ENCODE measurements around the gene MTMR12. TPM values are rescaled to one million over a fixed set of nuclear protein-coding genes. Genes with fewer than 3 reads are reported as not detected.

Gene MTMR12
- total and polyA plus RNA-seq, 2 of the 8 experiments (the other 6 are each of a cell fraction or from before 2014, with no cell fraction given): 19.1 to 59.3 TPM

GRCh38 chr5:32352685-32353084 is 39.9 kb upstream of the MTMR12 start:
- Histone ChIP-seq H3K23ac (ENCODE audit: insufficient read length) (no peak overlapping the region), H3K79me2 (ENCODE audit: control insufficient read depth in 1 of 2, insufficient read depth in 2 of 2, low read length in 2 of 2) (no peaks in the 10 kb centered on the region), H3K9ac (replicated peaks in 1 of 4; ENCODE audit: extremely low read depth in 1 of 4, low read depth in 3 of 4, low read length in 3 of 4) (no peak overlapping the region), H3K56ac (replicated peaks; ENCODE audit: insufficient read length, low read depth, low read length) (no peak overlapping the region), H4K8ac (ENCODE audit: extremely low read depth, insufficient read depth, low read length) (no peak overlapping the region), H2BK120ac (replicated peaks; ENCODE audit: low read depth, low read length) (no peak overlapping the region), H4K20me1 (replicated peaks in 1 of 2; ENCODE audit: control insufficient read depth in 1 of 2, insufficient read depth in 2 of 2, low read length in 2 of 2) (no peaks in the 10 kb centered on the region), H3K9me3 (ENCODE audit: insufficient read depth in 2 of 2, low read depth in 1 of 2, low read length in 1 of 2) (0 out of 4 replicates have a peak, but pooled peaks cover 0 to 4% of the 10 kb centered on the region in 2 experiments), H4K91ac (replicated peaks; ENCODE audit: insufficient read length, low read length) (no peak overlapping the region), H3K27me3 (replicated peaks in 1 of 4; ENCODE audit: control insufficient read depth in 3 of 4, extremely low read depth in 1 of 4, insufficient read depth in 3 of 4, low read length in 3 of 4) (no peaks in the 10 kb centered on the region), H3K36me3 (ENCODE audit: control insufficient read depth in 2 of 4, insufficient read depth in 4 of 4, low read length in 3 of 4) (peaks cover 0 to 26% (median 6%) of the 10 kb centered on the region in 4 experiments; a peak in 5 of 8 replicates), H3K4ac (replicated peaks; ENCODE audit: insufficient read length, low read depth, low read length) (no peak overlapping the region), H3K14ac (ENCODE audit: insufficient read length) (no peak overlapping the region), H2BK20ac (ENCODE audit: low read length) (no peak overlapping the region), H2BK5ac (ENCODE audit: low read depth, low read length) (no peak overlapping the region), H2AK5ac (ENCODE audit: low read depth, low read length) (no peak overlapping the region), H3K79me1 (ENCODE audit: low read depth, low read length) (no peaks in the 10 kb centered on the region), H3K23me2 (ENCODE audit: low read depth, low read length) (no peaks in the 10 kb centered on the region), H3K4me1 (replicated peaks in 1 of 4; ENCODE audit: control insufficient read depth in 3 of 4, insufficient read depth in 4 of 4, low read length in 3 of 4) (no peaks in the 10 kb centered on the region), H3K18ac (ENCODE audit: extremely low read depth, low read length) (no peak overlapping the region), H4K5ac (ENCODE audit: insufficient read length, low read depth, low read length) (no peak overlapping the region), H3K27ac (ENCODE audit: low read depth, low read length) (no peak overlapping the region), H3K4me2 (ENCODE audit: insufficient read depth in 1 of 2, low read depth in 2 of 2, low read length in 2 of 2) (no peak overlapping the region), H3K4me3 (ENCODE audit: extremely low read depth in 1 of 4, insufficient read depth in 2 of 4, low read depth in 3 of 4, low read length in 4 of 4) (no peak overlapping the region), H2BK15ac (ENCODE audit: low read length) (no peak overlapping the region), H2AFZ (ENCODE audit: low read length) (no peak overlapping the region), H2BK12ac (ENCODE audit: low read depth, low read length) (no peak overlapping the region)
- no peak for DNase-seq (ENCODE audit: low read depth in 1 of 2, low spot score in 2 of 2)
- WGBS, 2 experiments (ENCODE audit: extremely low coverage in 1 of 2, insufficient coverage in 1 of 2, insufficient read length in 1 of 2, insufficient replicate concordance in 2 of 2, low coverage in 1 of 2, low lambda C conversion rate in 2 of 2, missing lambda C conversion rate in 1 of 2): 94% methylated on average over 8 of the region's 8 CpGs; no CpG with 5 or more reads in 1 of the 2 experiments
- FAIRE-seq: no peak
- ChIA-PET POLR2A (ENCODE audit: partially characterized antibody) (no interaction called here), CTCF (ENCODE audit: partially characterized antibody) (interaction anchor here (0.6 to 0.8 kb wide), 2 partner anchors 121 to 536 kb away, joined by 3 read pairs; no protein-coding TSS in a partner anchor)
- TF ChIP-seq SP2 (IDR thresholded peaks at IDR 0.05; ENCODE audit: low read length) (no peak), RNF2 (IDR thresholded peaks at IDR 0.05; ENCODE audit: borderline replicate concordance, low read depth, low read length, missing control alignments, poor library complexity, severe bottlenecking) (no peak), ASH2L (IDR thresholded peaks at IDR 0.05; ENCODE audit: low read length) (no peak), BCL11A (IDR thresholded peaks at IDR 0.05; ENCODE audit: low read depth in 2 of 2, low read length in 2 of 2) (no peak), SIN3A (conservative IDR thresholded peaks at IDR 0.05 in 1 of 2, IDR thresholded peaks at IDR 0.05 in 1 of 2; ENCODE audit: low read depth in 1 of 2, low read length in 2 of 2) (no peak), MAX (IDR thresholded peaks at IDR 0.05) (no peak), SIX5 (IDR thresholded peaks at IDR 0.05; ENCODE audit: low read depth, low read length) (no peak), CTCF (IDR thresholded peaks at IDR 0.05; ENCODE audit: control extremely low read depth in 1 of 3, insufficient read depth in 1 of 3, low read depth in 1 of 3, low read length in 3 of 3) (no peak), POLR2AphosphoS5 (IDR thresholded peaks at IDR 0.05; ENCODE audit: low read depth, low read length) (no peak)
- TF ChIP-seq, protein P1, sequence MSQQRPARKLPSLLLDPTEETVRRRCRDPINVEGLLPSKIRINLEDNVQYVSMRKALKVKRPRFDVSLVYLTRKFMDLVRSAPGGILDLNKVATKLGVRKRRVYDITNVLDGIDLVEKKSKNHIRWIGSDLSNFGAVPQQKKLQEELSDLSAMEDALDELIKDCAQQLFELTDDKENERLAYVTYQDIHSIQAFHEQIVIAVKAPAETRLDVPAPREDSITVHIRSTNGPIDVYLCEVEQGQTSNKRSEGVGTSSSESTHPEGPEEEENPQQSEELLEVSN (IDR thresholded peaks at IDR 0.05): no peak

Data from H1 (cell line).